ENCODE results near the gene TRIP4.
"Not testable (repeated sequence)": the region's sequence is repeated elsewhere in the genome, so short reads cannot be mapped to it uniquely, and the experiment has no call there.

TRIP4 gene

DNA sequence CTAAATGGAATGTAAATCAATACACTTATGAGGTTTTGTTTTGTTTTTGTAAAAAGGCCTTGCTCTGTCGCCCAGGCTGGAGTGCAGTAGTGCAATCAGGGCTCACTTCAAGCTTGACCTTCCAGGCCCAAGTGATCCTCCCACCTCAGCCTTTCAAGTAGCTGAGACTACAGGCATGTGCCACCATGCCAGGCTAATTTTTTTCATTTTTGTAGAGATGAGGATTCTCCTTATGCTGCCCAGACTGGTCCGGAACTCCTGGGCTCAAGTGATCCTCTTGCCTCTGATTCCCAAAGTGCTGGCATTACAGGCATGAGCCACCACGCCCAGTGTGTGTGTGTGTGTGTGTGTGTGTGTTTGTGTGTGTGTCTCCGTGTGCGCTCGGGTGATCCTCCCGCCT lies 1.3 kb upstream of the TRIP4 start:
- TF ChIP-seq, protein P1, sequence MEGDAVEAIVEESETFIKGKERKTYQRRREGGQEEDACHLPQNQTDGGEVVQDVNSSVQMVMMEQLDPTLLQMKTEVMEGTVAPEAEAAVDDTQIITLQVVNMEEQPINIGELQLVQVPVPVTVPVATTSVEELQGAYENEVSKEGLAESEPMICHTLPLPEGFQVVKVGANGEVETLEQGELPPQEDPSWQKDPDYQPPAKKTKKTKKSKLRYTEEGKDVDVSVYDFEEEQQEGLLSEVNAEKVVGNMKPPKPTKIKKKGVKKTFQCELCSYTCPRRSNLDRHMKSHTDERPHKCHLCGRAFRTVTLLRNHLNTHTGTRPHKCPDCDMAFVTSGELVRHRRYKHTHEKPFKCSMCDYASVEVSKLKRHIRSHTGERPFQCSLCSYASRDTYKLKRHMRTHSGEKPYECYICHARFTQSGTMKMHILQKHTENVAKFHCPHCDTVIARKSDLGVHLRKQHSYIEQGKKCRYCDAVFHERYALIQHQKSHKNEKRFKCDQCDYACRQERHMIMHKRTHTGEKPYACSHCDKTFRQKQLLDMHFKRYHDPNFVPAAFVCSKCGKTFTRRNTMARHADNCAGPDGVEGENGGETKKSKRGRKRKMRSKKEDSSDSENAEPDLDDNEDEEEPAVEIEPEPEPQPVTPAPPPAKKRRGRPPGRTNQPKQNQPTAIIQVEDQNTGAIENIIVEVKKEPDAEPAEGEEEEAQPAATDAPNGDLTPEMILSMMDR (conservative IDR thresholded peaks at IDR 0.05; ENCODE audit: low read depth, low read length): no peak

DNA sequence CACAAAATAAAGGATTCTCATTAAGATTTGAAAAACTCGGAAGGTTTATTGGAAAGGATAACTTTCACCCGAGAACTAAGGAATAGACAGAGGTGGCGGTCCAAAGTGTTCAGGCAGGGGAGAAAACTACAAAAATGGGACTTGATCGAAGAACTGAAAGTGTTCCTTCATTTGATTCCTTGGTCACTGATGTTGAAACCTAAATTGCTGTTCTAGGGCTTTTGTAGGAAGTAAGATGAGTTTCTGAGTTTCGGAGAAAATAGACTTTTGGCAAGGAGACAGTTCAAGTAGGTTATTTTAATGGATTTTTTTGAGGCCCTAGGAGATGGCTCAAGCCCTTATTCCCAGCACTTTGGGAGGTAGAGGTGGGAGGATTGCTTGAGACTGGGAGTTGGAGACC lies 1.4 kb downstream of the TRIP4 start:
- H3K4me3 ChIP-seq (IDR thresholded peaks at IDR 0.05; ENCODE audit: insufficient read depth, low read depth, low read length): no peak overlapping the region
- H3K4me1 ChIP-seq (ENCODE audit: low read depth, poor library complexity, severe bottlenecking): peaks cover 10% of the 10 kb centered on the region
- H3K27ac ChIP-seq: no peak overlapping the region
- H3K79me2 ChIP-seq (ENCODE audit: insufficient read depth, low read depth): peaks cover 17% of the 10 kb centered on the region
- TF ChIP-seq, protein P1 (conservative IDR thresholded peaks at IDR 0.05; ENCODE audit: low read depth, low read length): no peak
- no peaks in the 10 kb centered on the region for H3K36me3 ChIP-seq (ENCODE audit: insufficient read depth)
- no peaks in the 10 kb centered on the region for H4K20me1 ChIP-seq (ENCODE audit: insufficient read depth)
- no peaks in the 10 kb centered on the region for H3K27me3 ChIP-seq (ENCODE audit: insufficient read depth, low read depth)
- no peak overlapping the region for H3K9ac ChIP-seq
- no peak overlapping the region for H2AFZ ChIP-seq (ENCODE audit: low read depth)
- H3K4me2 ChIP-seq: peak overlapping the region; percentile 62; the same call in 1 of the 2 replicates

More for the DNA sequence above, 1.3 kb upstream of the TRIP4 start:
- Histone ChIP-seq H3K4me2 (no peak overlapping the region), H3K4me3 (IDR thresholded peaks at IDR 0.05; ENCODE audit: insufficient read depth, low read depth, low read length) (no peak overlapping the region), H3K27ac (no peak overlapping the region), H3K27me3 (ENCODE audit: insufficient read depth, low read depth) (no peaks in the 10 kb centered on the region), H2AFZ (ENCODE audit: low read depth) (no peak overlapping the region), H4K20me1 (ENCODE audit: insufficient read depth) (no peaks in the 10 kb centered on the region), H3K79me2 (ENCODE audit: insufficient read depth, low read depth) (peaks cover 17% of the 10 kb centered on the region), H3K4me1 (ENCODE audit: low read depth, poor library complexity, severe bottlenecking) (peaks cover 19% of the 10 kb centered on the region), H3K36me3 (ENCODE audit: insufficient read depth) (no peaks in the 10 kb centered on the region), H3K9ac (no peak overlapping the region)

DNA sequence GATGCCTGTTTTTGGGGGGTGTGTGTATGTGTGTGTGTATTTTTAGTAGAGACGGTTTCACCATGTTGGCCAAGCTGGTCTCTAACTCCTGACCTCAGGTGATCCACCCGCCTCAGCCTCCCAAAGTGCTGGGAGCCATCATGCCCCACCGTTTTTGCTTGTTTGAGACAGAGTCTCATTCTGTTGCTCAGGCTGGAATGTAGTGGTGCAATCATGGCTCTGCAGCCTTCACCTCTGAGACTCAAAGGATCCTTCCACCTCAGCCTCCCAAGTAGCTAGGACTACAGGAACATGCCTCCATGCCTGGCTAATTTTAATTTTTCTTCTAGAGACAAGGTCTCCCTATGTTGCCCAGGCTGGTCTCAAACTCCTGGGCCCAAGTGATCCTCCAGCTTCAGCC lies 4.8 kb downstream of the TRIP4 start:
- not testable (repeated sequence) for H3K9ac ChIP-seq; H3K4me3 ChIP-seq (IDR thresholded peaks at IDR 0.05; ENCODE audit: insufficient read depth, low read depth, low read length); H3K27me3 ChIP-seq (ENCODE audit: insufficient read depth, low read depth); H3K36me3 ChIP-seq (ENCODE audit: insufficient read depth); H4K20me1 ChIP-seq (ENCODE audit: insufficient read depth); H3K27ac ChIP-seq; H2AFZ ChIP-seq (ENCODE audit: low read depth); H3K4me2 ChIP-seq
- Histone ChIP-seq H3K4me1 (ENCODE audit: low read depth, poor library complexity, severe bottlenecking) (peaks cover 10% of the 10 kb centered on the region), H3K79me2 (ENCODE audit: insufficient read depth, low read depth) (peaks cover 17% of the 10 kb centered on the region)

DNA sequence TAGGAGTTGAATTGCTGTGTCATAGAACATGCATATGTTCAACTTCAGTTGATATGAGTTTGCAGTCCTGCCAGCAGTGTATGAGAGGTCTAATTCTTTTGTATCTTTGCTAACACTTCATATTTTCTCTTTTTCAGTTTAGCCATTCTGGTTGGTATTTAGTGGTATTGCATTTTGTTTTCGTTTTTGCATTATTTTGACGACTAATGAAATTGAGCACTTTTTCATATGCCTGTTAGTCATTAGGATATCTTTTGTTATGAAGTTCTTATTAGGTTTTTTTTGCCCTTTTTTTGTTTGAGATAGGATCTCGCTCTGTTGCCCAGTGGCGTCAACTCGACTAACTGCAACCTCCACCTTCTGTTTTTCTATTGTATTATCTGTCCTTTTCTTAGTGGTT lies 9.2 kb downstream of the TRIP4 start:
- no peak overlapping the region for H2AFZ ChIP-seq (ENCODE audit: low read depth)
- no peak overlapping the region for H3K9ac ChIP-seq
- H3K79me2 ChIP-seq (ENCODE audit: insufficient read depth, low read depth): no peaks in the 10 kb centered on the region
- H4K20me1 ChIP-seq (ENCODE audit: insufficient read depth): no peaks in the 10 kb centered on the region
- H3K27me3 ChIP-seq (ENCODE audit: insufficient read depth, low read depth): no peaks in the 10 kb centered on the region
- TF ChIP-seq, protein P1 (conservative IDR thresholded peaks at IDR 0.05; ENCODE audit: low read depth, low read length): no peak
- no peak overlapping the region for H3K4me2 ChIP-seq
- H3K36me3 ChIP-seq (ENCODE audit: insufficient read depth): peaks cover 5% of the 10 kb centered on the region; the same call in 1 of the 2 replicates
- no peaks in the 10 kb centered on the region for H3K4me1 ChIP-seq (ENCODE audit: low read depth, poor library complexity, severe bottlenecking)
- H3K4me3 ChIP-seq (IDR thresholded peaks at IDR 0.05; ENCODE audit: insufficient read depth, low read depth, low read length): no peak overlapping the region
- no peak overlapping the region for H3K27ac ChIP-seq

DNA sequence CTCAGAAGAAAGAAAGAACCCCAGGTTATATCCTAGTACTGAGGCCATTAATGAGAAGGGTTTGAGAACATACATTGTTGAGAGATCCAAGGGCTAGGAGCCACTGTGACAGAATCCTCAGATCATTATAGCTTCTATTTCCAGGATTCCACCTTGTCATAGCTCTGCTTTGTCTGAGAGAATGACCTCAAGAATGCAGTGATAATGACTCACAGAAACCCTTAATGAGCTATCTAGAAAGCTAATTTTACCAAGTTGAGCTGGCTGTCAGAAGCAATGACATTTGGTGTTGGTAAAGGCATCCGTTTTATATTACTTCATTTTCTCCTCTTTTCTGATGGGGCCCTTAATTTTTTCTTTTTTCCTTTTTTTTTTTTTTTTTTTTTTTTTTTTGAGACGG lies 10.9 kb downstream of the TRIP4 start:
- Histone ChIP-seq H3K79me2 (ENCODE audit: insufficient read depth, low read depth) (no peaks in the 10 kb centered on the region), H3K27me3 (ENCODE audit: insufficient read depth, low read depth) (no peaks in the 10 kb centered on the region), H3K27ac (no peak overlapping the region), H3K36me3 (ENCODE audit: insufficient read depth) (peaks cover 5% of the 10 kb centered on the region; the same call in 1 of the 2 replicates), H3K4me1 (ENCODE audit: low read depth, poor library complexity, severe bottlenecking) (no peaks in the 10 kb centered on the region), H3K4me2 (no peak overlapping the region), H3K4me3 (IDR thresholded peaks at IDR 0.05; ENCODE audit: insufficient read depth, low read depth, low read length) (no peak overlapping the region), H2AFZ (ENCODE audit: low read depth) (no peak overlapping the region), H3K9ac (no peak overlapping the region), H4K20me1 (ENCODE audit: insufficient read depth) (no peaks in the 10 kb centered on the region)
- TF ChIP-seq, protein P1 (conservative IDR thresholded peaks at IDR 0.05; ENCODE audit: low read depth, low read length): no peak

Measured in KMS-11 (cell line).